Measurements from ENCODE around the gene PRPH. TPM values are rescaled to one million over a fixed set of nuclear protein-coding genes. Genes with fewer than 3 reads are reported as not detected.

Gene PRPH
- polyA plus RNA-seq, 3 donors, result not detected

DNA sequence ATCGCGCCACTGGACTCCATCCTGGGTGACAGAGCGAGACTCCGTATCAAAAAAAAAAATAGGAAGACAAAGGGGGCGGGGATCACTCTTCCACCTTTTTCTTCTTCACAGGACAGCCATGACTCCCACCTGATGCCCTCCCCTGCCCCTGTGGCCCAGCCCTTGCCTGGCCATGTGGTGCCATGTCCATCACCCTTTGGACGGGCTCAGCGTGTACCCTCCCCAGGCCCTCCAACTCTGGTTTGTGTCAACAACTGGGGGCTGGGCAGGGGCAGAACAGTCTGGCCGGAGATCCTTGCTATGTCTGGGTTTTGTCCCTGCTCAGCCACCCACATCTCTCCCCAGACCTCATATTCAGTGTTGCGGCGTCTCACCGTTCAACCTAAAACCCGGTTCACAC lies 33.9 kb downstream of the PRPH start:
- Histone ChIP-seq H3K36me3 (replicated peaks in 1 of 2; ENCODE audit: control insufficient read depth in 1 of 2, insufficient read depth in 2 of 2, low read length in 2 of 2) (peaks cover 22 to 59% of the 10 kb centered on the region in 2 donors), H3K9me3 (replicated peaks in 1 of 2; ENCODE audit: control insufficient read depth in 1 of 2, insufficient read depth in 1 of 2, low read length in 2 of 2) (no peaks in the 10 kb centered on the region), H3K9ac (ENCODE audit: insufficient read depth, low read length, poor library complexity, severe bottlenecking) (no peak overlapping the region), H2AFZ (ENCODE audit: insufficient read depth, low read depth, low read length, poor library complexity, severe bottlenecking) (no peak overlapping the region), H3K27ac (ENCODE audit: low read depth in 1 of 2, low read length in 2 of 2) (no peak overlapping the region), H3K4me3 (replicated peaks in 1 of 3; ENCODE audit: low read depth in 2 of 3, low read length in 3 of 3) (no peak overlapping the region), H3K4me2 (replicated peaks; ENCODE audit: extremely low read depth, low read length, poor library complexity, severe bottlenecking) (no peak overlapping the region), H3K4me1 (ENCODE audit: control insufficient read depth in 1 of 2, insufficient read depth in 2 of 2, low read length in 2 of 2) (peaks cover 5 to 10% of the 10 kb centered on the region in 2 donors), H3K27me3 (ENCODE audit: control insufficient read depth in 2 of 2, insufficient read depth in 2 of 2, low read length in 2 of 2) (peaks cover 14 to 20% of the 10 kb centered on the region in 2 donors), H4K20me1 (ENCODE audit: insufficient read depth, low read length) (no peaks in the 10 kb centered on the region), H3K79me2 (ENCODE audit: insufficient read depth, low read length) (peaks cover 11% of the 10 kb centered on the region)
- peaks cover 20% of the 10 kb centered on the region for H3K4me1 Mint-ChIP-seq
- peaks cover 0 to 5% (median 2%) of the 10 kb centered on the region in 7 donors for H3K9me3 Mint-ChIP-seq
- H3K4me3 Mint-ChIP-seq, result peak overlapping the region in 1 of 2 donors; percentile 48
- peaks cover 53 to 79% of the 10 kb centered on the region in 2 donors for H3K36me3 Mint-ChIP-seq
- WGBS (ENCODE audit: insufficient coverage), result 96% methylated on average over 5 of the region's 12 CpGs
- no peak for DNase-seq
- H3K27ac Mint-ChIP-seq, result peak overlapping the region in 1 of 7 donors; percentile 66
- TF ChIP-seq, protein P1, sequence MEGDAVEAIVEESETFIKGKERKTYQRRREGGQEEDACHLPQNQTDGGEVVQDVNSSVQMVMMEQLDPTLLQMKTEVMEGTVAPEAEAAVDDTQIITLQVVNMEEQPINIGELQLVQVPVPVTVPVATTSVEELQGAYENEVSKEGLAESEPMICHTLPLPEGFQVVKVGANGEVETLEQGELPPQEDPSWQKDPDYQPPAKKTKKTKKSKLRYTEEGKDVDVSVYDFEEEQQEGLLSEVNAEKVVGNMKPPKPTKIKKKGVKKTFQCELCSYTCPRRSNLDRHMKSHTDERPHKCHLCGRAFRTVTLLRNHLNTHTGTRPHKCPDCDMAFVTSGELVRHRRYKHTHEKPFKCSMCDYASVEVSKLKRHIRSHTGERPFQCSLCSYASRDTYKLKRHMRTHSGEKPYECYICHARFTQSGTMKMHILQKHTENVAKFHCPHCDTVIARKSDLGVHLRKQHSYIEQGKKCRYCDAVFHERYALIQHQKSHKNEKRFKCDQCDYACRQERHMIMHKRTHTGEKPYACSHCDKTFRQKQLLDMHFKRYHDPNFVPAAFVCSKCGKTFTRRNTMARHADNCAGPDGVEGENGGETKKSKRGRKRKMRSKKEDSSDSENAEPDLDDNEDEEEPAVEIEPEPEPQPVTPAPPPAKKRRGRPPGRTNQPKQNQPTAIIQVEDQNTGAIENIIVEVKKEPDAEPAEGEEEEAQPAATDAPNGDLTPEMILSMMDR (IDR thresholded peaks at IDR 0.05), result no peak
- intact Hi-C loops (cut with micrococcal nuclease), result no loop called here
- H3K27me3 Mint-ChIP-seq (ENCODE audit: low read depth in 3 of 3), result peaks cover 24 to 32% (median 26%) of the 10 kb centered on the region in 3 donors

GRCh38 chr12:49330032-49330619 lies 35.2 kb downstream of the PRPH start:
- Histone ChIP-seq H3K4me2 (replicated peaks; ENCODE audit: extremely low read depth, low read length, poor library complexity, severe bottlenecking) (no peak overlapping the region), H4K20me1 (ENCODE audit: insufficient read depth, low read length) (no peaks in the 10 kb centered on the region), H3K27ac (ENCODE audit: low read depth in 1 of 2, low read length in 2 of 2) (no peak overlapping the region), H3K9ac (ENCODE audit: insufficient read depth, low read length, poor library complexity, severe bottlenecking) (no peak overlapping the region), H3K4me1 (ENCODE audit: control insufficient read depth in 1 of 2, insufficient read depth in 2 of 2, low read length in 2 of 2) (peaks cover 2 to 6% of the 10 kb centered on the region in 2 donors), H3K9me3 (replicated peaks in 1 of 2; ENCODE audit: control insufficient read depth in 1 of 2, insufficient read depth in 1 of 2, low read length in 2 of 2) (peaks cover 0 to 6% of the 10 kb centered on the region in 2 donors), H3K4me3 (replicated peaks in 1 of 3; ENCODE audit: low read depth in 2 of 3, low read length in 3 of 3) (no peak overlapping the region), H2AFZ (ENCODE audit: insufficient read depth, low read depth, low read length, poor library complexity, severe bottlenecking) (no peak overlapping the region), H3K27me3 (ENCODE audit: control insufficient read depth in 2 of 2, insufficient read depth in 2 of 2, low read length in 2 of 2) (peaks cover 27 to 33% of the 10 kb centered on the region in 2 donors), H3K36me3 (replicated peaks in 1 of 2; ENCODE audit: control insufficient read depth in 1 of 2, insufficient read depth in 2 of 2, low read length in 2 of 2) (peaks cover 22 to 59% of the 10 kb centered on the region in 2 donors), H3K79me2 (ENCODE audit: insufficient read depth, low read length) (no peaks in the 10 kb centered on the region)
- DNase-seq, result no peak
- intact Hi-C loops (cut with micrococcal nuclease), result no loop called here
- Mint-ChIP-seq H3K9me3 (peaks cover 0 to 10% (median 5%) of the 10 kb centered on the region in 7 donors), H3K27ac (no peak overlapping the region), H3K4me1 (peaks cover 19% of the 10 kb centered on the region), H3K27me3 (ENCODE audit: low read depth in 3 of 3) (peaks cover 36 to 45% (median 38%) of the 10 kb centered on the region in 3 donors), H3K4me3 (no peak overlapping the region), H3K36me3 (peaks cover 55 to 73% of the 10 kb centered on the region in 2 donors)
- TF ChIP-seq, protein P1 (IDR thresholded peaks at IDR 0.05), result no peak
- 87% methylated on average over 2 of the region's 7 CpGs for WGBS (ENCODE audit: insufficient coverage)
